ENCODE measurements around the gene MAP2. TPM values are rescaled to one million over a fixed set of nuclear protein-coding genes. Genes with fewer than 3 reads are reported as not detected.

Gene MAP2
- total RNA-seq, 1 donor, result 2.2 TPM

DNA sequence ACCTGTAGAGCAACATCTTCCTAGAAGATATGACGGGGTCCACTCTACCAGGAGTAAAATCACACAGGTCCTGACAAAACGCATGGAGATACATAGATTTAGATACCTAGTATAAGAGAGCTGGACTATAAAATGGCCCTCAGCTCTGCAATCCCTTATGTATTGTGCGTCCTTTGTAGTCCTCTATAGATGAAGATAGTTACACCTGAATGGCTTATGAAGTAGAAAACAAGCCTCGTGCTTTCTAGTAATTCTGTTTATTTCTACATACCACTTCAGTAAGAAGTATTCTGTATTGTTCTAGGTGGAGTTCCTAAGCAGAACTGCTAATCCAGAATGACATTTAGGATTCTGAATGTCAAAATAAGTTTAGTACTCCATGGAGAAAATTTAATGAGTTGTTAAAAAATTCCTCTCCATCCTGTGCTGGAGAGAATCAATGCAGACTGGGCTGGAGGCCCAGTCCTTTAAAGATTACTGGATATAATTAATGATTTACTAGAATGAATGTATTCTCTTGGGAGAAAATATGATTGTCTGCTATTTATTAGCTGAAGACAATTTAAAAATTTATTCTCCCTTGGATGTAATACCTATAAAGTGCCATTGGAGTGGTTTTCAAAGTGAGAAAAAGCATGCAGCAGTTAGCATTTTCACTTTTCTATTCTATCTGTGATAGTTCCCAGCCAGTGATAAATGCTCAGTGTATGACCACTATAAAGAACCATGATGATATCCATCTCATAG, 200.5 kb downstream of the MAP2 start:
- DNase-seq (ENCODE audit: insufficient read length, low spot score, missing footprints), result no peak
- H3K36me3 ChIP-seq (ENCODE audit: insufficient read depth, low read length), result no peaks in the 10 kb centered on the region

DNA sequence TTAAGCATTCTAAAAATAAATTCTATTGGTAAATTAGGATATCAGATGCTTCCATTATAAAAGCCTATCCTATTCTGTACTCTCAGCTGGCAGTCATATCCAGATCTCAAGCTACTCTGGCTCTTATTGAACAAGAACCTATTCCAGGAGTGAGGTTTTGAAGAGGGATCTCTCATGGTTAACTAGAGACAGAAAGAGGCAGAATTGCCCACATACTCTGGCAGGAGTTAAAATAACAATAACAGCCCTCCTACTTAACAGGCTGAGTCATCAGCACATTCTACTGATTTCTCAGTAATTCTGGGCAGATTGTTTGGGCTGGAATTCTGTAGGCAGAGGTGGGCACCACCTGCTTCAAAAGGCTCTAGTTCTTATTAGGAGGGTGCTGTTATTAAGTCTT, 205.8 kb downstream of the MAP2 start:
- TF ChIP-seq, protein P1, sequence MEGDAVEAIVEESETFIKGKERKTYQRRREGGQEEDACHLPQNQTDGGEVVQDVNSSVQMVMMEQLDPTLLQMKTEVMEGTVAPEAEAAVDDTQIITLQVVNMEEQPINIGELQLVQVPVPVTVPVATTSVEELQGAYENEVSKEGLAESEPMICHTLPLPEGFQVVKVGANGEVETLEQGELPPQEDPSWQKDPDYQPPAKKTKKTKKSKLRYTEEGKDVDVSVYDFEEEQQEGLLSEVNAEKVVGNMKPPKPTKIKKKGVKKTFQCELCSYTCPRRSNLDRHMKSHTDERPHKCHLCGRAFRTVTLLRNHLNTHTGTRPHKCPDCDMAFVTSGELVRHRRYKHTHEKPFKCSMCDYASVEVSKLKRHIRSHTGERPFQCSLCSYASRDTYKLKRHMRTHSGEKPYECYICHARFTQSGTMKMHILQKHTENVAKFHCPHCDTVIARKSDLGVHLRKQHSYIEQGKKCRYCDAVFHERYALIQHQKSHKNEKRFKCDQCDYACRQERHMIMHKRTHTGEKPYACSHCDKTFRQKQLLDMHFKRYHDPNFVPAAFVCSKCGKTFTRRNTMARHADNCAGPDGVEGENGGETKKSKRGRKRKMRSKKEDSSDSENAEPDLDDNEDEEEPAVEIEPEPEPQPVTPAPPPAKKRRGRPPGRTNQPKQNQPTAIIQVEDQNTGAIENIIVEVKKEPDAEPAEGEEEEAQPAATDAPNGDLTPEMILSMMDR (IDR thresholded peaks at IDR 0.05; ENCODE audit: extremely low read depth, low read depth, low read length), result no peak
- DNase-seq (ENCODE audit: insufficient read length, low spot score, missing footprints), result no peak
- H3K4me3 ChIP-seq (ENCODE audit: insufficient read depth, low read length), result no peak overlapping the region
- H4K20me1 ChIP-seq (ENCODE audit: insufficient read depth, low read length), result no peaks in the 10 kb centered on the region
- H3K4me1 ChIP-seq (ENCODE audit: insufficient read depth, low read length), result peaks cover 7% of the 10 kb centered on the region
- no peak overlapping the region for H2AFZ ChIP-seq (ENCODE audit: low read length)
- H3K79me2 ChIP-seq (ENCODE audit: insufficient read depth, low read length), result no peaks in the 10 kb centered on the region
- H3K36me3 ChIP-seq (ENCODE audit: insufficient read depth, low read length), result no peaks in the 10 kb centered on the region
- peak overlapping the region; percentile 56 for H3K4me2 ChIP-seq (ENCODE audit: insufficient read depth, low read length)
- H3K9me3 ChIP-seq (ENCODE audit: low read depth, low read length), result no peaks in the 10 kb centered on the region
- H3K27ac ChIP-seq (ENCODE audit: low read depth, low read length), result no peak overlapping the region
- peaks cover 2% of the 10 kb centered on the region for H3K27me3 ChIP-seq (ENCODE audit: insufficient read depth, low read length)

More for the DNA sequence above, 200.5 kb downstream of the MAP2 start:
- Histone ChIP-seq H2AFZ (ENCODE audit: low read length) (no peak overlapping the region), H3K79me2 (ENCODE audit: insufficient read depth, low read length) (no peaks in the 10 kb centered on the region), H3K27me3 (ENCODE audit: insufficient read depth, low read length) (no peaks in the 10 kb centered on the region), H4K20me1 (ENCODE audit: insufficient read depth, low read length) (no peaks in the 10 kb centered on the region), H3K4me1 (ENCODE audit: insufficient read depth, low read length) (peaks cover 4% of the 10 kb centered on the region), H3K4me2 (ENCODE audit: insufficient read depth, low read length) (no peak overlapping the region), H3K9me3 (ENCODE audit: low read depth, low read length) (no peaks in the 10 kb centered on the region), H3K27ac (ENCODE audit: low read depth, low read length) (no peak overlapping the region), H3K4me3 (ENCODE audit: insufficient read depth, low read length) (no peak overlapping the region)
- TF ChIP-seq, protein P1 (IDR thresholded peaks at IDR 0.05; ENCODE audit: extremely low read depth, low read depth, low read length), result no peak

DNA sequence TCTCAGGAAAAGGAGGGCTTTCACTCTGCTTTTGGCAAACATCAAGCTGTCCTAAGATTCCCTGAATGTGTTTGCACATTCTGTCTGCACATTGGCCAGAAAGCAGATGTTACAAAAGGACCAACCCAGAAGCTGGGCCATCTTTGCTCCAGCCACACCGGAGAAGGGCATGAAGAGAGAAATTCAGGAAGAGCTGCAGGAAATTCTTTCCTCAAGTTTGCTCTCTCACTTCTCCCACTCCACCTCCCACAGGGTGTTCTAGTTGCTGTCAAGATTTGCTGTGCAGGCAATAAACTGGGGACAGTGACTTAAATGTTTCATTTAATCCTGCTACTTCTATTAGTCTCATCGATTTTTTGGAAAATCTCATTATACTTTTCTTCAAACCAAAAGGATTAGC, 210.1 kb downstream of the MAP2 start:
- DNase-seq (ENCODE audit: insufficient read length, low spot score, missing footprints), result no peak
- Histone ChIP-seq H3K79me2 (ENCODE audit: insufficient read depth, low read length) (no peaks in the 10 kb centered on the region), H3K4me3 (ENCODE audit: insufficient read depth, low read length) (no peak overlapping the region), H3K27me3 (ENCODE audit: insufficient read depth, low read length) (peaks cover 2% of the 10 kb centered on the region), H3K4me1 (ENCODE audit: insufficient read depth, low read length) (peaks cover 7% of the 10 kb centered on the region), H3K36me3 (ENCODE audit: insufficient read depth, low read length) (no peaks in the 10 kb centered on the region), H3K27ac (ENCODE audit: low read depth, low read length) (no peak overlapping the region), H4K20me1 (ENCODE audit: insufficient read depth, low read length) (no peaks in the 10 kb centered on the region), H3K4me2 (ENCODE audit: insufficient read depth, low read length) (no peak overlapping the region), H2AFZ (ENCODE audit: low read length) (no peak overlapping the region), H3K9me3 (ENCODE audit: low read depth, low read length) (no peaks in the 10 kb centered on the region)
- TF ChIP-seq, protein P1 (IDR thresholded peaks at IDR 0.05; ENCODE audit: extremely low read depth, low read depth, low read length), result no peak

DNA sequence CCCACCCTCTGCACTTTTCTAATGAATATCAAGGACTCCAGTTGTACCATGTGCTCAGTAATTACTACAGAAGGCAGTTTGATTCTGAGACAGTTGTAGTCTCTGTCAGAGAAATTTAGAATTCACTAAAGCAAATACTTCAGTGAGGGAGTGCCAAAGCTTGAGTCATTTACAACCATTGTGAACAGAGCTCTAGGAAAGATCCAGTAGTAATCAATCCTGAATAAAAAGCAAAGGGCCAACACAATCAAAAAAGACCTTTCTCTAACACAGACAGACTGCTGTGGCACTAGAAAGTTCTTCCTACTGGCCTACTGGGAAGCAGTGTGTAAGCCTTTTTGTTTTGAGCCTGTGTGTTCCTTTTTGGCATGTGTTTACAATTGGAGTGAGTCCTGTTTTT, 212.2 kb downstream of the MAP2 start:
- DNase-seq (ENCODE audit: insufficient read length, low spot score, missing footprints), result no peak
- Histone ChIP-seq H3K27me3 (ENCODE audit: insufficient read depth, low read length) (peaks cover 2% of the 10 kb centered on the region), H3K4me3 (ENCODE audit: insufficient read depth, low read length) (no peak overlapping the region), H3K4me1 (ENCODE audit: insufficient read depth, low read length) (no peaks in the 10 kb centered on the region), H3K36me3 (ENCODE audit: insufficient read depth, low read length) (no peaks in the 10 kb centered on the region), H3K9me3 (ENCODE audit: low read depth, low read length) (no peaks in the 10 kb centered on the region), H4K20me1 (ENCODE audit: insufficient read depth, low read length) (no peaks in the 10 kb centered on the region), H3K27ac (ENCODE audit: low read depth, low read length) (no peak overlapping the region), H3K79me2 (ENCODE audit: insufficient read depth, low read length) (no peaks in the 10 kb centered on the region), H3K4me2 (ENCODE audit: insufficient read depth, low read length) (no peak overlapping the region), H2AFZ (ENCODE audit: low read length) (no peak overlapping the region)
- TF ChIP-seq, protein P1 (IDR thresholded peaks at IDR 0.05; ENCODE audit: extremely low read depth, low read depth, low read length), result no peak
